ENCODE data around the gene MORN1.

The MORN1 gene

DNA sequence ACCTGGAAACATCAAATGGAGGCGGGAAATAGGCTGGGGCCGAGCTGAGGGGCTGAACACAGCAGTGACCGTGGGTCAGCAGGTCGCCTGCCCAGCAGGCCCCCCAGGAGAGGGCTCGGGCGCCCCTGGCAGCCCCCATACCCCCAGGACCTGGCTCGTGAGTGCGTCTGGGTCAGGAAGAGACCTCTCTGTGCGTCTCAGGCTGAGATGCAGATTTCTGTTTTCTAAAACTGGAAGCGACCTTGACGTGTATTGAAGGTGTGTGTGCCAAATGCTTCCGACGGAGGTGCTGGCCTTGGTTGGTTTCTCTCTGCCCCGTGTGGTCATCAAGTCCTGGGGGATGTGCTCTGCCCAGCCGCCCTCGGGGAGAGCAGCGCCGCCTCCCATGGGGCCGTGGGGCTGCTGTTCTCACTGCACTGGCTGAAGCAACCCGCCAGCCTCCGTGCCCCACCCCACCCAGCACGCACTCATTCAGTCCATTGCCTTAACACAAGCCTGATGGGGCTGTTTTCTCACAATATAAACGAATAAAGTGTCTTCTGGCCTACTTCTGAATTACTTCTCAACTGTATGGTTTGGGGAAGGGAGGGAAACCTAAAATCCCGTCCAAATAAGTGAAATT is 13.6 kb upstream of the MORN1 start:
- no peak for DNase-seq (ENCODE audit: low read depth in 2 of 2)

GRCh38 chr1:2404142-2404889 is 13.0 kb upstream of the MORN1 start:
- DNase-seq (ENCODE audit: low read depth in 2 of 2): no peak

DNA sequence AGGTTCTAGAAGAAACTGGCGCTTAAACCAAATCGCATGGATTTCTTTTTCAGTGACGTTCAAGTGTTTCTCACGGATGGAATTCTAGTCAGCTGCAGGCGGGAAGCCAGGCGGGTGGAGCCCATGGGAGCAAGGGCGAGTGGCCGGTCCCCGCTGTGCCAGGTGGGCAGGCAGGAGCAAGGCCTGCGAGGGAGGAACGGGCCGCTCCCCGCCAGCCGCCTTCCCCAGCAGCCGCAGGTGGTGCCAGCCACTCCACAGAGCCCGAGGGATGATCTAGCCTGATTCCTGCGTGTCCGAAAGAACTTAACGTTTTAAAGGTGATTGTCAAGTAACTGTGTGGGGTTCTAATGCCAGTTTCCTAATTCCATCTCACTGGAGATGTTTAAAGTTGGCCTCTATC is 11.9 kb upstream of the MORN1 start:
- no peak for DNase-seq (ENCODE audit: low read depth in 2 of 2)

GRCh38 chr1:2402420-2402819 is 11.1 kb upstream of the MORN1 start:
- DNase-seq (ENCODE audit: low read depth in 2 of 2): no peak

DNA sequence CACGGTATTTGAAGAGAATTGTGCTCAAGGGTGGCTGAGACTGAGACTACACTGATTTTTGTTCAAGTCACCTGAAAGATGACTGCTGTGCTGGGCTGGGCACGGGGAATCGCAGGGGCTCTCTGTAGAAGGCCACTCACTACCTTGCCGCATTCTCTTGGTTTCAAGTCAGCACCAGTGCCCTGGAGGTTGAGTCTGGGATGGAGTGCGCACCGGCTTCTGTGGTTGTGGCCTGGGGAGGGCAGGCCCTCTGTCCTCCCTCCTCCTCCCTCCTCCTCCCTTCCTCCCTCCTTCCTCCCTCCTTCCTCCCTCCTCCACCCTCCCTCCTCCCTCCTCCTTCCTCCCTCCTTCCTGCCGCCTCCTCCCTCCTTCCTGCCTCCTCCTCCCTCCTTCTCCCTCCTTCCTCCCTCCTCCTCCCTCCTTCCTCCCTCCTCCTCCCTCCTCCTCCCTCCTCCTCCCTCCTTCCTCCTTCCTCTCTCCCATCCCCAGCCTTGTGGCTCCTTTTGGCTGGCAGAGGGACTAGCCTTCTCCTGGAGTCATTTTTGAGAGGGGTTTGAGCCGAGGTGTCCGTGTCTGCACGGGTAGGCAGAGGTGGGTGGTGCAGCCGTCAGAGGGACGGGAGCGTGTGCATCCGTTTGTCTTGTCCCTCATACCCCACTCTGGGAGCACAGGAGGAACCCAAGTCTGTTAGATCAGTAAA is 9.7 kb upstream of the MORN1 start:
- DNase-seq (ENCODE audit: low read depth in 2 of 2): no peak

DNA sequence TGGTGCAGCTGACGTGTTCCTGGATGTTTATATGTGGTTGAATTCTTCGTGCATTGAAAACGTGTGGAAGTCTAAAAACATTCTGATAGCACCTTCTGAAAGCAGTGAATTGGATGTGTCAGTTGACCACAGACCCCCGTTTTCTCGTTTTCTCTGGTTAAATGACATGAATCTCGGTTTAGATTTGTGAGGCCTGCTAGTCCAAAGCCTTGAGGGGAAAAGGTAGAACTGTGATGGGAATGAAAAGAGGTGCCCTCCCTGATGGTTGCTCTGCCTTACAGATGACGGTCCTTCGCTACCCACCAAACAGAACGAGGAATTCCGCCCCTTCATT is 9.2 kb upstream of the MORN1 start:
- no peak for DNase-seq (ENCODE audit: low read depth in 2 of 2)

GRCh38 chr1:2399890-2400575 is 8.7 kb upstream of the MORN1 start:
- DNase-seq (ENCODE audit: low read depth in 2 of 2): no peak

DNA sequence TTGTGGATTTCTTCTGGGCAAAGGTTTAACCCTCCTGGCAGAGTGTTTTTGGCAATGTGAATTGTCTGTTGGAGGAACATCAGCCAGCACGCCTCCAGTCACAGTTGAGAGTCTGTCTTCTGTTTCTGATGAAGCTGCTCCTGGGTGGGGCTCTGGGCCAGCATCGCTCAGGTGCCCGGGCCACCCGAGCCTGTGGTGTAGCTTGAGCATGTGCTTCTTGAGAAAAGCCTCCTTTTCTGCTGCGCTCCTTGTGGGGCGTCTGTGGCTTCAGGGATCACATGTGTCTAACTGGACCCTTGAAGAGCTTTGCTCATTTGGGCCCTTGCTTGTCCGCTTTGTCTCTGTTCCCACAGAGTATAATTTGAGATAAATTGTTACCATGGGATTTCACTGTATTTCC is 7.5 kb upstream of the MORN1 start:
- DNase-seq (ENCODE audit: low read depth in 2 of 2): no peak

- DNase-seq (ENCODE audit: low read depth in 2 of 2): no peak
Observed at GRCh38 chr1:2397007-2397679, 5.8 kb upstream of the MORN1 start.

- no peak for DNase-seq (ENCODE audit: low read depth in 2 of 2)
Observed at GRCh38 chr1:2396476-2396875, 5.1 kb upstream of the MORN1 start.

GRCh38 chr1:2396059-2396458 is 4.7 kb upstream of the MORN1 start:
- no peak for DNase-seq (ENCODE audit: low read depth in 2 of 2)

- DNase-seq (ENCODE audit: low read depth in 2 of 2): no peak
Observed at GRCh38 chr1:2395245-2395644, 3.9 kb upstream of the MORN1 start.

DNA sequence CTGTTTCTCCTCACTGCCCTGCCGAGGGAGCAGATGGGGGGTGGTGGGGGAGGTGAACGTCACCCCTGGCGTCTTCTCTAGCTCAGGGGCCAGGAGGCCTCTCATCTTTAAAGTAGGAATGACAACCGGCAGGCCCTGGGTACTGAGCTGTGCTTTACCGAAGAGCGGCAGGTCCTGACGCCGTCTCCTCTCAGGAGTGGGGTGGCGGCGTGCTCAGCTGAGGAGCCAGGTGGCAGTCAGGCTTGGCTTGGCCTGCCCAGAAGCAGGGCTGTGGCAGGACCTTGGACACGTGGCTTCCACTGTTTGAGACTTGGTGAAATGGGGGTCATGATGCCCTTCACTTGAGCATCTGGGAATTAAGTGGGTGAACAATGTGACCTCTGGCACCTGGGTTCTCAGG is 3.4 kb upstream of the MORN1 start:
- DNase-seq (ENCODE audit: low read depth in 2 of 2): no peak

DNA sequence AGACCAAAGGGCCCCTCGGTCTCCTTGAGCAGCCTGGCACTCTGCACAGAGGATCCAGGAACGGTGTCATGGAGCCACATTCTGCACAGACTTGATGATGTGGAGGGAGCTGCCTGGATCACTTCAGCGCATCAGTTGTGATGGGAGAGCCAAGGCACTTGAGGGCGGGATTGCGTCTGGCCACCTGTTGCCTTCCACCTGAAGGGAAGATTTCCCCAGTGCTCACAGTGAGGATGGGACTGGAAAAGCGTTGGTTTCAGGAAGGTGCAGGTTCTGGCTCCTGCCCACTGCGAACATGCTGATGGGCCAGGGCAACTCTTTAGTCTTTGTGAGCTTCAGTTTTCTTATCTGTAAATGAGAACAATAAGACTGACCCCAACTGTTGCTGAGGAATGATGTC is 2.9 kb upstream of the MORN1 start:
- no peak for DNase-seq (ENCODE audit: low read depth in 2 of 2)

GRCh38 chr1:2393471-2393877 is 2.1 kb upstream of the MORN1 start:
- no peak for DNase-seq (ENCODE audit: low read depth in 2 of 2)

- no peak for DNase-seq (ENCODE audit: low read depth in 2 of 2)
Observed at GRCh38 chr1:2392686-2393085, 1.3 kb upstream of the MORN1 start.

DNA sequence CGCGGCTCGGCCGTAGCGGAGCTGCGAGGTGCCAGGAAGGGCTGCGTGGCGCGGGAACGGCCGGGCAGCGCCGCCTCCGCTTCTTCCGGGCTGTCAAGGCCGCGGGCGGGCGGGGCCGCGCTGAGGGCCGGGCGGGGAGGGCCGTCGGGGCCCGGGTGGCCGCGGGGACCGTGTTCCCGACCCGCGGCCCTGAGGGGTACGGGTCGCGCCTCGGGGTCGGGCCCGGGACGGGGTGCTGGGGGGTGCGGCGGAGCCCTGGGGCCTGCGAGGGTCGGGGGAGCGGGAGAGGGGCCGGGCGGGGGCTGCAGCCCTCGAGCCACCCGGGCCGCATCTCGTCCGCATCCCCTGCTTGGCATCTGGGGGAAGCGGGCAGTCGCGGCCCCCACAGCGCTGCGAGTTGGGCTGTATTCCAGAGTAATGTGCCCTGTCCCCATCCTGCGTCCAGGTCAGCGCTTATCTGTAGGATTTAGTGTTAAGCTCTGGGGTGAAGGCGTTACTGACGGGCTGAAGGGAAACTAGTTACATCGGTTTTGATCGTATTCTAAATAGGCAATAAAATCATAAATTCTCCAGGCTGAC is 666 bp upstream of the MORN1 start:
- DNase-seq (ENCODE audit: low read depth in 2 of 2): no peak

DNA sequence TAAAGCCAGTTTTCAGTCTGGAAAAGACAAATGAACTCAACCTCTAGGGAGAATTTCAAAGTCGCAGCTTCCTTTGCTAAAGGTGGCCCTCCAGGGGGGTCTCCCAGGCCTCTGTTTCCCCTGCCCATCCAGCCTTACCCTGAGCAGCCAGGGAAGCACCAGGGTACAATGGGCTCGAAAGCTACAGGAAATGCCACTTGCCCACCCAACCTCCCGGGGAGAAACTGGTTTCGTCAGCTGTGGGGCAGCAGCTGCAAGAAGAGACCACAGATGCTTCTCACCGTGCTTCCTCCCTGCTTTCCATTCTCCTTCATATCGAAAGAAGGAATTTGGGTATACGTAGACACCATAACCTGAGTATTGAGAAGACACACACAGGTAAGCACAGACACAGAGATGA is 1.7 kb downstream of the MORN1 start:
- no peak for DNase-seq (ENCODE audit: low read depth in 2 of 2)

DNA sequence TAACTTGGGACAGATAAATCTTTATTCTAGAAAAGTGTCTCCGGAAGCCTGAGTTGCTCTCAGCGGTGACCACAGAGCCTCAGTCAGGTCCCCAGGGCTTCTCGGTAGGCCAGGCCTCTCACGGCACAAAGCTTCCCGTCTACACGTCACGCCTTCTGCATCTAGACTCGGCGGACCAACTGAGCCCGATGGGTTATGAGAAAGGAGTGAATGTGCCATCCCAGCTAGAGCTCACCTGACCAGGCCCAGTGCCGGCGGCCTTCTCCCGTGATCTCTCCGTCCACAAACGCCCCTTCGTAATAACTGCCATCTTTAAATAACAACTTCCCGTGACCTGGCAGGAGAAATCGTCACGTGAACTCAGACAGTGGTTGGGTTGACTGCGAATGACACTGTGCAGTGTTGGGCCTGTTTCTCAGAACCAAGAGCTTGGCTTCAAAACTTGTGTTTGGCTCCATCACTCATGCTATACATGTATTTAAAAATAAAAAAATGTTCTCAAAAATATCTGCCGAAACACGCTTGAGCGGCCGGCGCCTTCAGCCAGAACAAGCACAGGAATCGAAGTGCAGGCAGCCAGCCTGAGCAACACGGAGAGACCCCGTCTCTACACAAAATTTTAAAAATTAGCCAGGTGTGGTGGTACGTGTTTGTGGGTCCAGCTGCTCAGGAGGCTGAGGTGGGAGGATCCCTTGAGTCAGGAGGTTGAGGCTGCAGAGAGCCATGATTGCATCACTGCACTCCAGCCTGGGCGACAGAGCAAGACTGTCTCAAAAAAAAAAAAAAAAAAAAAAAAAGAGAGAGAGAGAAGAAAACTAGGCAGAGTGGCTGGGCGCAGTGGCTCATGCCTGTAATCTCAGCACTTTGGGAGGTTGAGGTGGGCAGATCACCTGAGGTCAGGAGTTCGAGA is 3.1 kb downstream of the MORN1 start:
- DNase-seq (ENCODE audit: low read depth in 2 of 2): no peak
